OCI-LY1 (cell line): Measurements from ENCODE around the gene CEP83.
"Not testable (repeated sequence)": the region's sequence is repeated elsewhere in the genome, so short reads cannot be mapped to it uniquely, and the experiment has no call there.

Source experiments
- H2AFZ ChIP-seq: fragments of 200-600 bp; sonication (generic), shearing (Covaris generic); 2 replicates; pipeline ENCODE4 v1.6.0; 2014; ENCODE audit warnings: antibody characterized with exemption, mild to moderate bottlenecking, low read length
- H3F3A ChIP-seq: fragments of 200-600 bp; sonication (generic), shearing (Covaris generic); 2 replicates; pipeline ENCODE4 v1.6.0; 2014; ENCODE audit warnings: mild to moderate bottlenecking, antibody characterized with exemption, low read length, moderate library complexity; ENCODE audit not compliant: insufficient read depth
- H3K27ac ChIP-seq: fragments of 200-600 bp; sonication (generic); 2 replicates; pipeline ENCODE4 v1.5.1; 2014; ENCODE audit warnings: low read length, mixed run types, mild to moderate bottlenecking, low read depth; ENCODE audit not compliant: poor library complexity, severe bottlenecking
- H3K27me3 ChIP-seq: fragments of 200-600 bp; sonication (generic); 2 replicates; pipeline ENCODE4 v1.6.0; 2014; ENCODE audit warnings: antibody characterized with exemption, mild to moderate bottlenecking, low read length, moderate library complexity; ENCODE audit not compliant: insufficient read depth
- H3K36me3 ChIP-seq: fragments of 200-600 bp; sonication (generic); 2 replicates; pipeline ENCODE4 v1.6.1; 2014; ENCODE audit warnings: mild to moderate bottlenecking, antibody characterized with exemption, low read length, moderate library complexity, mixed read lengths; ENCODE audit not compliant: insufficient read depth
- H3K4me1 ChIP-seq: fragments of 200-600 bp; sonication (generic); 2 replicates; pipeline ENCODE4 v1.5.1; 2014; ENCODE audit warnings: mild to moderate bottlenecking, low read length, moderate library complexity; ENCODE audit not compliant: insufficient read depth, severe bottlenecking
- H3K4me2 ChIP-seq: fragments of 200-600 bp; sonication (generic), shearing (Covaris generic); 2 replicates; pipeline ENCODE4 v1.6.1; 2014; ENCODE audit warnings: low read length
- H3K4me3 ChIP-seq: fragments of 200-600 bp; sonication (generic); 2 replicates; pipeline ENCODE4 v1.5.1; 2014; ENCODE audit warnings: low read length, low read depth, mild to moderate bottlenecking, mixed read lengths; ENCODE audit not compliant: poor library complexity, severe bottlenecking
- H3K79me2 ChIP-seq: fragments of 200-600 bp; shearing (Covaris generic); 2 replicates; pipeline ENCODE4 v1.6.1; 2016; ENCODE audit warnings: mixed run types, low read length, mixed read lengths; ENCODE audit not compliant: insufficient read depth
- H3K9ac ChIP-seq: fragments of 200-600 bp; sonication (generic), shearing (Covaris generic); 2 replicates; pipeline ENCODE4 v1.6.1; 2014; ENCODE audit warnings: mild to moderate bottlenecking, low read length, mixed read lengths
- H3K9me2 ChIP-seq: fragments of 200-600 bp; sonication (generic), shearing (Covaris generic); 2 replicates; pipeline ENCODE4 v1.6.1; 2014; ENCODE audit warnings: low read depth, mild to moderate bottlenecking, low read length, mixed read lengths
- H3K9me3 ChIP-seq: fragments of 200-600 bp; shearing (Covaris generic); 2 replicates; pipeline ENCODE4 v1.6.1; 2014; ENCODE audit warnings: low read length, mixed read lengths
- H4K20me1 ChIP-seq: fragments of 200-600 bp; sonication (generic), shearing (Covaris generic); 2 replicates; pipeline ENCODE4 v1.6.0; 2016; ENCODE audit warnings: mild to moderate bottlenecking, low read length; ENCODE audit not compliant: insufficient read depth
- EZH2 ChIP-seq: fragments of 200-600 bp; sonication (generic), shearing (Covaris generic); IDR thresholded peaks from 2 replicates; pipeline ENCODE4 v1.8.0; 2017; ENCODE audit warnings: borderline replicate concordance, mixed run types, mild to moderate bottlenecking, antibody characterized with exemption, low read length, moderate library complexity, mixed read lengths
- TF ChIP-seq, protein P1 (sequence below): fragments of 200-600 bp; sonication (generic), shearing (Covaris generic); IDR thresholded peaks from 2 replicates; pipeline ENCODE4 v1.5.1; 2017; ENCODE audit warnings: mild to moderate bottlenecking, antibody characterized with exemption, low read length, moderate library complexity, mixed read lengths

CEP83 gene

DNA sequence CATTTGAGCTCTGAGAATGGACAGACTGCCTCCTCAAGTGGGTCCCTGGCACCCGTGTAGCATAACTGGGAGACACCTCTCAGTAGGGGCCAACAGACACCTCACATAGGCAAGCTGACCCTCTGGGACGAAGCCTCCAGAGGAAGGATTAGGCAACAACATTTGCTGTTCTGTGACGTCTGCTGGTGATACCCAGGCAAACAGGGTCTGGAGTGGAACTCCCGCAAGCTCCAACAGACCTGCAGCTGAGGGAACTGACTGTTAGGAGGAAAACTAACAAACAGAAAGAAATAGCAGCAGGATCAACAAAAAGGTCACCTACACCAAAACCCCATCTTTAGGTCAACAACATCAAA is 69.6 kb downstream of the CEP83 start:
- no peak overlapping the region for H3K4me3 ChIP-seq
- peaks cover 14% of the 10 kb centered on the region for H3K36me3 ChIP-seq

DNA sequence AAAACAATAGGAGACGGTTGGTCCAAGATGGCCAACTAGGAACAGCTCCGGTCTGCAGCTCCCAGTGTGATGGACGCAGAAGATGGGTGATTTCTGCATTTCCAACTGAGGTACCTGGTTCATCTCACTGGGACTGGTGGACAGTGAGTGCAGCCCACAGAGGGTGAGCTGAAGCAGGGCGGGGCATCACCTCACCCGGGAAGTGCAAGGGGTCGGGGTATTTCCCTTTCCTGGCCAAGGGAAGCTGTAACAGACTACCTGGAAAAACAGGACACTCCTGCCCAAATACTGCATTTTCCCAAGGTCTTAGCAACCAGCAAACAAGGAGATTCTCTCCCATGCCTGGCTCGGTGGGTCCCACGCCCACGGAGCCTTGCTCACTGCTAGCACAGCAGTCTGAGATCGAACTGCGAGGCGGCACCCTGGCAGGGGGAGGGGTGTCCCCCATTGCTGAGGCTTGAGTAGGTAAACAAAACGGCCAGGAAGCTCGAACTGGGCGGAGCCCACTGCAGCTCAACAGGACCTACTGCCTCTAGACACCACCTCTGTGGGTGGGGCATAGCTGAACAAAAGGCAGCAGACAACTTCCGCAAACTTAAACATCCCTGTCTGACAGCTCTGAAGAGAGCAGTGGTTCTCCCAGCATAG is 70.1 kb downstream of the CEP83 start:
- not testable (repeated sequence) for H4K20me1 ChIP-seq, H3K79me2 ChIP-seq, H3K9me3 ChIP-seq, H3K27me3 ChIP-seq, H3K4me2 ChIP-seq, H3K4me3 ChIP-seq, H3F3A ChIP-seq, H2AFZ ChIP-seq, H3K9ac ChIP-seq, H3K4me1 ChIP-seq, H3K9me2 ChIP-seq, H3K27ac ChIP-seq
- H3K36me3 ChIP-seq: peaks cover 19% of the 10 kb centered on the region

More for the DNA sequence above, 69.6 kb downstream of the CEP83 start:
- Histone ChIP-seq H3K4me2 (no peak overlapping the region), H3K27me3 (no peaks in the 10 kb centered on the region), H3K4me1 (no peaks in the 10 kb centered on the region), H2AFZ (no peak overlapping the region), H3F3A (no peaks in the 10 kb centered on the region), H3K27ac (no peak overlapping the region), H3K79me2 (no peaks in the 10 kb centered on the region), H3K9me3 (peaks cover 1% of the 10 kb centered on the region; the same call in 1 of the 2 replicates), H3K9ac (no peak overlapping the region), H3K9me2 (no peaks in the 10 kb centered on the region), H4K20me1 (no peaks in the 10 kb centered on the region)
- TF ChIP-seq, protein P1, sequence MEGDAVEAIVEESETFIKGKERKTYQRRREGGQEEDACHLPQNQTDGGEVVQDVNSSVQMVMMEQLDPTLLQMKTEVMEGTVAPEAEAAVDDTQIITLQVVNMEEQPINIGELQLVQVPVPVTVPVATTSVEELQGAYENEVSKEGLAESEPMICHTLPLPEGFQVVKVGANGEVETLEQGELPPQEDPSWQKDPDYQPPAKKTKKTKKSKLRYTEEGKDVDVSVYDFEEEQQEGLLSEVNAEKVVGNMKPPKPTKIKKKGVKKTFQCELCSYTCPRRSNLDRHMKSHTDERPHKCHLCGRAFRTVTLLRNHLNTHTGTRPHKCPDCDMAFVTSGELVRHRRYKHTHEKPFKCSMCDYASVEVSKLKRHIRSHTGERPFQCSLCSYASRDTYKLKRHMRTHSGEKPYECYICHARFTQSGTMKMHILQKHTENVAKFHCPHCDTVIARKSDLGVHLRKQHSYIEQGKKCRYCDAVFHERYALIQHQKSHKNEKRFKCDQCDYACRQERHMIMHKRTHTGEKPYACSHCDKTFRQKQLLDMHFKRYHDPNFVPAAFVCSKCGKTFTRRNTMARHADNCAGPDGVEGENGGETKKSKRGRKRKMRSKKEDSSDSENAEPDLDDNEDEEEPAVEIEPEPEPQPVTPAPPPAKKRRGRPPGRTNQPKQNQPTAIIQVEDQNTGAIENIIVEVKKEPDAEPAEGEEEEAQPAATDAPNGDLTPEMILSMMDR: no peak
- no peak for TF ChIP-seq EZH2

DNA sequence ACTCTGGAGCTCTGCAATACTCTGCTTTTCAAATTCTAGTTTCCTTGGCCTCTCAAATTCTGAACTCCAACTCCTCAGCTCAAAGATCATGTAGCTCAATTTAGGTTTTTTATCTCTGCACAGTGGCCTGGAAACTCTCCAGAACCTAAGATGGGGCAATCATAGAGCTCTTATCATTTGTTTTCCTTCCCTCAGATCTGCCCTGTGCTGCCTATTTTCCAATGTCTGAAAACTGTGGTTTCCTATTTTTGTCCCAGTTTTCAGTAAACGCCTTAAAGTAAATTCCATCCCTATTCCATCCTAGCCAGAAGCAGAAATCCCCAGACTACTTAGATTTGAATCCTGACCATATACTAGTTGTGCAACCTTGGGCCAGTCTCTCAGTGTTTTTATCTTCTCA is 73.2 kb downstream of the CEP83 start:
- H3K4me3 ChIP-seq: no peak overlapping the region
- peaks cover 24% of the 10 kb centered on the region for H3K36me3 ChIP-seq

More for the DNA sequence above, 73.2 kb downstream of the CEP83 start:
- Histone ChIP-seq H3K9me3 (peaks cover 8% of the 10 kb centered on the region; the same call in 1 of the 2 replicates), H3K9me2 (no peaks in the 10 kb centered on the region), H3K27ac (no peak overlapping the region), H3K4me2 (no peak overlapping the region), H3K27me3 (no peaks in the 10 kb centered on the region), H3K4me1 (no peaks in the 10 kb centered on the region), H3K9ac (no peak overlapping the region), H2AFZ (no peak overlapping the region), H3K79me2 (no peaks in the 10 kb centered on the region), H3F3A (no peaks in the 10 kb centered on the region), H4K20me1 (no peaks in the 10 kb centered on the region)
- no peak for TF ChIP-seq EZH2
- TF ChIP-seq, protein P1: no peak
